Muscle layer of duodenum (tissue), 2 donors: ENCODE results near the gene OLIG1.

ENCODE experiments used
- H3K27ac ChIP-seq: one replicate; pipeline ENCODE4 v1.7.0; 2013; ENCODE audit warnings: mild to moderate bottlenecking, low read length
- H3K27me3 ChIP-seq: one replicate; pipeline ENCODE4 v1.7.0; 2013; ENCODE audit warnings: low read depth, mild to moderate bottlenecking, control low read depth, low read length
- H3K36me3 ChIP-seq, 2 donors: one replicate each; pipeline ENCODE4 v1.7.0; 2013; ENCODE audit warnings: low read length in 2 of 2, control low read depth in 1 of 2, mild to moderate bottlenecking in 1 of 2; ENCODE audit not compliant: insufficient read depth in 2 of 2, control insufficient read depth in 1 of 2
- H3K4me1 ChIP-seq, 2 donors: one replicate each; pipeline ENCODE4 v1.7.0; 2013; ENCODE audit warnings: low read length in 2 of 2, mild to moderate bottlenecking in 2 of 2, control low read depth in 1 of 2, moderate library complexity in 1 of 2; ENCODE audit not compliant: insufficient read depth in 2 of 2, control insufficient read depth in 1 of 2
- H3K4me3 ChIP-seq, 2 donors: one replicate each; pipeline ENCODE4 v1.7.0; 2013; ENCODE audit warnings: low read length in 2 of 2, low read depth in 1 of 2, mild to moderate bottlenecking in 1 of 2
- H3K9me3 ChIP-seq, 2 donors: one replicate each; pipeline ENCODE4 v1.7.0; 2013; ENCODE audit warnings: low read length in 2 of 2, control low read depth in 1 of 2, mild to moderate bottlenecking in 1 of 2; ENCODE audit not compliant: control insufficient read depth in 1 of 2
- donor health status: healthy.

Gene OLIG1

DNA sequence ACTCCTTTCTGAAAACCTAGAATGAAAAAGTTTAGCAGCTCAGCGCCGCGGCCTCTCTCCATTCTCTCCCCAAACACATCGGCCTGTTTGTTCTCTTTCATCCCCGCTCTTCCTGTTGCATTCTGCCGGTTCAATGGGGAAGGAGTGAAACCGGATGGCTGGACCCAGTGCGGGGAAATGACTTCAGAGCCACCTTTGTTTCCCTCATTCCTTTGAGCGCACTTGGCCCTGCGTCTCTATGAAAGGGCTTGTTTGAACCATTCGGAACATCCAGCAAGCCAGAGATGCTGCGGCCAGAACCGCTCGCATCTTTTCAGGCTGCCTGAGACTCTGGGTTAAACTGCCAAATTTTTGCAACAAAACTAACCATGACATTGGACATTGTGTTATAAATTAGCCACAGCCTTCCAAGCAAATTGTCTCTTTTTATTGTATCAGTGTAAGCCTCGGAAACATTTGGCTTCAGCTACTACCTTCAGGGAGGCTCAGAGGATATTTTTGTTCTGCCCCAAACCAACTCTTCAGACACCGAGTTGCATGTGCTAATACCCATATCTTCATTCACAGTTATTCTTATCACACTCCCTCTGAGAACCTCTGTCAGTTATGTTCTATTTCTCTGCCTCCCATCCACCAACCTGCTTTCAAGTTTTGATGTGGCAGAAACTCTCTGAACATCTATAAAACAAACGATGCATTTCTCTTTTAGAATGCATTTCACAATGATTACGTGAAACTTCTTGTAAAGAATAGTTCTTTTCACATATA is 5.1 kb upstream of the OLIG1 start:
- H3K4me1 ChIP-seq, result peaks cover 0 to 3% of the 10 kb centered on the region in 2 donors
- H3K27me3 ChIP-seq, result peaks cover 40% of the 10 kb centered on the region
- peaks cover 0 to 15% of the 10 kb centered on the region in 2 donors for H3K9me3 ChIP-seq
- no peak overlapping the region for H3K27ac ChIP-seq
- H3K4me3 ChIP-seq, result no peak overlapping the region
- H3K36me3 ChIP-seq, result no peaks in the 10 kb centered on the region

GRCh38 chr21:33067043-33067442 is 2.9 kb upstream of the OLIG1 start:
- H3K36me3 ChIP-seq, result no peaks in the 10 kb centered on the region
- H3K4me3 ChIP-seq, result no peak overlapping the region
- H3K27ac ChIP-seq, result no peak overlapping the region
- peaks cover 0 to 15% of the 10 kb centered on the region in 2 donors for H3K9me3 ChIP-seq
- H3K4me1 ChIP-seq, result peaks cover 0 to 23% of the 10 kb centered on the region in 2 donors
- H3K27me3 ChIP-seq, result peaks cover 50% of the 10 kb centered on the region

DNA sequence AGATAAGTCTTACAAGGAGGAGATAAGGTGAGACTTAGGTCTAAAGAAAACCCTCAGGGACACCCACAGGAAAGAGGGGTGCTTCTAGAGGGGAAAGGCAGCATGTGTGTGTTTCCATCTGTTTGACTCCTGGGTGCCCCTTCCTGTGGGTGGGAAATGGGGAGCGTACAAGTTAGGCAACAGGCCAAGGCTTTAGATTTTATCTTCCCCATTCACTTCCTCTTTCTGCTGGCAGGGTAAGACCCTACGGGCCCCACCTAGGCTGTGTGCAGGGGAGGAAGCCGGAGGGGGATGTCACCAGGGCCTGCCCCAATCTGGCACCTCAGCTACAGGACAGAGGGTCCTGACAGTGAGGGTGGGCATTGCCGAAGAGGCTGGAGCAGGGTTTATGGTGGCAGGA is 2.5 kb upstream of the OLIG1 start:
- Histone ChIP-seq H3K27me3 (peaks cover 53% of the 10 kb centered on the region), H3K4me1 (peaks cover 0 to 24% of the 10 kb centered on the region in 2 donors), H3K9me3 (peaks cover 0 to 15% of the 10 kb centered on the region in 2 donors), H3K4me3 (no peak overlapping the region), H3K27ac (no peak overlapping the region), H3K36me3 (no peaks in the 10 kb centered on the region)

GRCh38 chr21:33069243-33069642 is 698 bp upstream of the OLIG1 start:
- Histone ChIP-seq H3K36me3 (no peaks in the 10 kb centered on the region), H3K4me1 (peaks cover 0 to 24% of the 10 kb centered on the region in 2 donors), H3K27me3 (peaks cover 45% of the 10 kb centered on the region), H3K9me3 (peaks cover 0 to 15% of the 10 kb centered on the region in 2 donors), H3K27ac (no peak overlapping the region), H3K4me3 (peak overlapping the region in 1 of 2 donors; percentile 65)

- H3K27ac ChIP-seq, result no peak overlapping the region
- peaks cover 0 to 24% of the 10 kb centered on the region in 2 donors for H3K4me1 ChIP-seq
- H3K4me3 ChIP-seq, result peak overlapping the region in 1 of 2 donors; percentile 65
- H3K27me3 ChIP-seq, result peaks cover 44% of the 10 kb centered on the region
- peaks cover 0 to 15% of the 10 kb centered on the region in 2 donors for H3K9me3 ChIP-seq
- no peaks in the 10 kb centered on the region for H3K36me3 ChIP-seq
Observed at GRCh38 chr21:33069645-33069993, 322 bp upstream of the OLIG1 start.

DNA sequence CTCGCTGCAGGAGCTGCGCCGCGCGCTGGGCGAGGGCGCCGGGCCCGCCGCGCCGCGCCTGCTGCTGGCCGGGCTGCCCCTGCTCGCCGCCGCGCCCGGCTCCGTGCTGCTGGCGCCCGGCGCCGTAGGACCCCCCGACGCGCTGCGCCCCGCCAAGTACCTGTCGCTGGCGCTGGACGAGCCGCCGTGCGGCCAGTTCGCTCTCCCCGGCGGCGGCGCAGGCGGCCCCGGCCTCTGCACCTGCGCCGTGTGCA is 730 bp downstream of the OLIG1 start:
- peaks cover 46% of the 10 kb centered on the region for H3K27me3 ChIP-seq
- H3K36me3 ChIP-seq, result no peaks in the 10 kb centered on the region
- H3K4me1 ChIP-seq, result peaks cover 0 to 24% of the 10 kb centered on the region in 2 donors
- peak overlapping the region in 1 of 2 donors; percentile 65 for H3K4me3 ChIP-seq
- peaks cover 0 to 15% of the 10 kb centered on the region in 2 donors for H3K9me3 ChIP-seq
- H3K27ac ChIP-seq, result no peak overlapping the region

DNA sequence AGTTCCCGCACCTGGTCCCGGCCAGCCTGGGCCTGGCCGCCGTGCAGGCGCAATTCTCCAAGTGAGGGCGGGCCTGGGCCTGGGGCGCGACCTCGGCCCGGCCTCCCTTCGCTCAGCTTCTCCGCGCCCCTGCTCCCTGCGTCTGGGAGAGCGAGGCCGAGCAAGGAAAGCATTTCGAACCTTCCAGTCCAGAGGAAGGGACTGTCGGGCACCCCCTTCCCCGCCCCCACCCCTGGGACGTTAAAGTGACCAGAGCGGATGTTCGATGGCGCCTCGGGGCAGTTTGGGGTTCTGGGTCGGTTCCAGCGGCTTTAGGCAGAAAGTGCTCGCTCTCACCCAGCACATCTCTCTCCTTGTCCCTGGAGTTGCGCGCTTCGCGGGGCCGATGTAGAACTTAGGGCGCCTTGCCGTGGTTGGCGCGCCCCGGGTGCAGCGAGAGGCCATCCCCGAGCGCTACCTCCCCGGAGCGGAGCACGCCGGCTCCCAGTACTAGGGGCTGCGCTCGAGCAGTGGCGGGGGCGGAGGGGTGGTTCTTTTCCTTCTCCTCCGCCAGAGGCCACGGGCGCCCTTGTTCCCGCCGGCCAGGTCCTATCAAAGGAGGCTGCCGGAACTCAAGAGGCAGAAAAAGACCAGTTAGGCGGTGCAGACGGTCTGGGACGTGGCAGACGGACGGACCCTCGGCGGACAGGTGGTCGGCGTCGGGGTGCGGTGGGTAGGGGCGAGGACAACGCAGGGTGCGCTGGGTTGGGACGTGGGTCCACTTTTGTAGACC is 1.2 kb downstream of the OLIG1 start:
- H3K4me3 ChIP-seq, result peak overlapping the region; percentile 57 to 65
- H3K4me1 ChIP-seq, result peaks cover 0 to 24% of the 10 kb centered on the region in 2 donors
- H3K27me3 ChIP-seq, result peaks cover 48% of the 10 kb centered on the region
- H3K9me3 ChIP-seq, result peaks cover 0 to 15% of the 10 kb centered on the region in 2 donors
- no peaks in the 10 kb centered on the region for H3K36me3 ChIP-seq
- H3K27ac ChIP-seq, result no peak overlapping the region

GRCh38 chr21:33071770-33072306 is 1.9 kb downstream of the OLIG1 start:
- no peak overlapping the region for H3K27ac ChIP-seq
- peaks cover 49% of the 10 kb centered on the region for H3K27me3 ChIP-seq
- H3K36me3 ChIP-seq, result no peaks in the 10 kb centered on the region
- peaks cover 0 to 15% of the 10 kb centered on the region in 2 donors for H3K9me3 ChIP-seq
- H3K4me1 ChIP-seq, result peaks cover 0 to 24% of the 10 kb centered on the region in 2 donors
- H3K4me3 ChIP-seq, result peak overlapping the region; percentile 57 to 65

DNA sequence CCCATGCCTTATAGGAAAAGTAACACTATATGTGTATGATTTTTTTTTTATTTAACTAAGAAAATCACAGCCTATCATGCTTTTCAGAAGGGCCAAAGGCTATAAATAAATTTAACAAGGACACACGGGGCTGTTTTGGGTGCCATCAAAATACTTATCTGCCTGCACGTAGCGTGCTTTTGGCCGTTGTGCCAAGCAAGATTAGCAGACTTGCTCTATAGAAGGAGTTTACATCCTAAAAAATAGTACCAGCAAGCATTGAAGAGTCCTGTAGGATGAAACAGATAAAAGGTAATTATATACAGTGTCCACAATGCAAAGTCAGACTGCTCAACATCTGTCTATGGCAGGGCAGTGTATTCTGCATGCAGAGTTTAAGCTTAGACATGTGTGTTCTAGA is 3.7 kb downstream of the OLIG1 start:
- peaks cover 0 to 12% of the 10 kb centered on the region in 2 donors for H3K9me3 ChIP-seq
- H3K27me3 ChIP-seq, result peaks cover 43% of the 10 kb centered on the region
- no peak overlapping the region for H3K27ac ChIP-seq
- H3K4me3 ChIP-seq, result no peak overlapping the region
- H3K4me1 ChIP-seq, result peaks cover 0 to 24% of the 10 kb centered on the region in 2 donors
- no peaks in the 10 kb centered on the region for H3K36me3 ChIP-seq

GRCh38 chr21:33075128-33075527 is 5.2 kb downstream of the OLIG1 start:
- Histone ChIP-seq H3K36me3 (no peaks in the 10 kb centered on the region), H3K27me3 (peaks cover 28% of the 10 kb centered on the region), H3K27ac (no peak overlapping the region), H3K4me1 (peaks cover 0 to 18% of the 10 kb centered on the region in 2 donors), H3K9me3 (no peaks in the 10 kb centered on the region), H3K4me3 (no peak overlapping the region)

DNA sequence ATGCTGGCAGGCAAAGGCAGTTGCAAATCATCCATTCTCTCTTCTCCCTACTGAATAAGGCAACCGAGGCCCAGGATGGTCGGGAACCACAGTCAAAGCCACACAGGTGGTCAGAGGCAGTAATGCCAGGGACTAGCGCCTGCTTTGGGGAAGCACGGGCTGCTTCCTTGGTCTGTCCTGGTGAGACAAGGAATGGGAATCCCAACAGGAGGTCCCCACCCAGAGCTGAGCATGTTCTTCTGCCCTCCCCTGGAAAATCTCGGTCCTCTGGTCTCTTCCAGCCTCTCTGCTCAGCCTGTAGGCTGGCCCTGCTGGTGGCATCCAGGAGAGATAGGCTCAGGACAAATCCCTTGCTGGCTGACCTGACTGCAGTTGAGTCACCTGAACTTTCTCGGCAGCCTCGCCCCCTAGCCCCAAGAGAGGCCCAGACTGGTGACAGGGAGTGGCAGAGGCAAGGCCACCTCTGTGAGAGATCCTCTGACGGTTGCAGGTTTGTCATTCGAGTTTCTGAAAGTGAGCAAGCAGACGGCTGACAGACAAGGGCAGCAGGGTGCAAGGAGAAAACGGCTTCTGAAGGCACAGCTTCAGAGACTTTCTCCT is 5.8 kb downstream of the OLIG1 start:
- Histone ChIP-seq H3K4me3 (no peak overlapping the region), H3K27ac (no peak overlapping the region), H3K27me3 (peaks cover 26% of the 10 kb centered on the region), H3K9me3 (no peaks in the 10 kb centered on the region), H3K36me3 (no peaks in the 10 kb centered on the region), H3K4me1 (peaks cover 0 to 14% of the 10 kb centered on the region in 2 donors)
